Measurements from ENCODE around the gene UCN3. TPM values are rescaled to one million over a fixed set of nuclear protein-coding genes. Genes with fewer than 3 reads are reported as not detected.
A peak's percentile ranks its signal among the peaks of the same experiment; 100 is the strongest.
"Not testable (repeated sequence)": the region's sequence is repeated elsewhere in the genome, so short reads cannot be mapped to it uniquely, and the experiment has no call there.

Gene UCN3
- total RNA-seq, 1 donor from 2014 or later, result not detected

DNA sequence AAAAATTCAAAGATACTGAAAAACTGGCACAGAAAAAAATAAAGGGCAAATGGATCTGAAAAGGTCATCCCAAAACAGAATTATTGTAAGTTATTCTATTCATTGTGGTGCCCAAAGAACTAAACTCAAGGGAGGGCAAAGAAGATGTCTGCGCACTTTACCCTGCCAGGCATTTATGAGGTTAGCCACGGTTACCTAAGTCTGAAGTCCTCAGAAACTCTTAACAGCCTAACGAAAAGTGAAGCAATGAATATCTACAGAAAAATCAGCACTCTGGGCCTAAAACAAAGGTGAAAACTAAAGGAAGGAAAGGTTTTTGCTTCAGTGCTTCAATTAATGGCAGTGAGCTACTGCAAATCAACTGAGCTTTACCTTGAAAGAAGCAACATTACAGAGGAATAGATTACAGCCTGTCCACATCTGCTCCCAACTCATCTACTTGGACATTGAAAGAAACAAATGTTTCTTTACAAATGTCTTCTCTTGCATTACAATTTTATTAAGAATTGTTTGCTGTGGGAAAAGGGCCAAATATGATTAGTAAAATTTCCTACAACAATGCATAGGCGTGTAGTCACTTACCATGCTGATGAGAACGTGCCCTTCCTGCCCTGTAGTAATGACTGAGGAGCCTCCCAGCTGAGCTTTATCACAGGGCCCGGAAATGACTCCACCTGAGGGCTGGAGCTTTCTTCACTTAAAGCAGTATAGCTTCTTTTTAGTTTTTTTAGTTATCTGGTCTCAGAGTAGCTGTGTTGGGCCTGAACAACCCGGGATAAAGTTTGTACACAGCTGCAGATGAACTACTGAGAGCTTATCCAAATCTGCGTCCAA, 39.7 kb downstream of the UCN3 start, which contains the start of gene TUBAL3:
Gene TUBAL3 (minus strand): TSS at position 621 of the 834 bp plus-strand sequence. CDS start 36 bp downstream, at position 585.
- DNase-seq (ENCODE audit: low spot score), result no peak

DNA sequence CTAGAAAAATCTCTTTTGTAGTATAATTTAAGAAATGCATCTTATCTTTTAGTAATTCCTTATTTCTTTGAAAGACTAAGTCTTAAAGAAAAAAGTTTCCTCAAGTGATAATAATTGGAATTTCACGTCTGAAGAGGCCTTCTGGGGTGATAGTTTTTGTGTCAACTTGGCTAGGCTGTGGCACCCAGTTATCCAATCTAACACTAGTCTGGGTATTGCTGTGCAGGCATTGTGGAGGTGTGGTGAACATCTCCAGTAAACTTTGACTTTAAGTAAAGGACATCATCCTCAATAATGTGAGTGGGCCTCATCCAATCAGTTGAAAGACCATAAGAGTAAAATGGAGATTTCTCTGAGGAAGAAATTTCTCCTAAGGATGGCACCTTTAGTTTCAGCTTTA, 42.2 kb downstream of the UCN3 start:
- DNase-seq (ENCODE audit: low spot score), result no peak

DNA sequence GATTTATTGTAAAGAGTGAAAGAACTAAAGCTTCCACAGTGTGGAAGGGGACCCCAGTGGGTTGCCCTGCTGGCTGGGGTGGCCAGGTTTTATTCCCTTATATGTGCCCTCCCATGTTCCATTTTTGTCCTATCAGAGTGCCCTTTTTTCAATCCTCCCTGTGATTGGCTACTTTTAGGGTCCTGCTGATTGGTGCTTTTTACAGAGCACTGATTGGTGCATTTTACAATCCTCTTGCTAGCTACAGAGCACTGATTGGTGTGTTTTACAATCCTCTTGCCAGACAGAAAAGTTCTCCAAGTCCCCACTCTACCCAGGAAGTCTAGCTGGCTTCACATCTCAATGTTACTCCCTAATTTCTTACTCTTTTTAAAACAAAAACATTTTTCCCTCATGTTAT, 46.0 kb downstream of the UCN3 start:
- not testable (repeated sequence) for DNase-seq (ENCODE audit: low spot score)

DNA sequence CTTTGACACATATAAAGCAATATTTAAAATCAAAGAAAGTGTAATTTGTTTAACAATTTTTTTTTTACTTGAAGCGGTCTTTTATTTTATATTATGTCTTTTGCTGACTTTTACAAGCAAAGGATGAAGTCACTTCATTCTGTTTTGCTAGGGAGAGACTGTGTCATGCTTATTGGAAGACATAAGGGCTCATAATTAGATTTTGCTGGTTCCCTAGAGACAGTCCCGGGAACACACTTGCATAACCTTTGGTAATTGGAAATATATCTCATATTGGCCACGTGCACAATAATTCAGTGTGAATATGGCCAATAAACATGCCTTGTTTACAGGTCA, 47.1 kb downstream of the UCN3 start:
- no peak for DNase-seq (ENCODE audit: low spot score)

DNA sequence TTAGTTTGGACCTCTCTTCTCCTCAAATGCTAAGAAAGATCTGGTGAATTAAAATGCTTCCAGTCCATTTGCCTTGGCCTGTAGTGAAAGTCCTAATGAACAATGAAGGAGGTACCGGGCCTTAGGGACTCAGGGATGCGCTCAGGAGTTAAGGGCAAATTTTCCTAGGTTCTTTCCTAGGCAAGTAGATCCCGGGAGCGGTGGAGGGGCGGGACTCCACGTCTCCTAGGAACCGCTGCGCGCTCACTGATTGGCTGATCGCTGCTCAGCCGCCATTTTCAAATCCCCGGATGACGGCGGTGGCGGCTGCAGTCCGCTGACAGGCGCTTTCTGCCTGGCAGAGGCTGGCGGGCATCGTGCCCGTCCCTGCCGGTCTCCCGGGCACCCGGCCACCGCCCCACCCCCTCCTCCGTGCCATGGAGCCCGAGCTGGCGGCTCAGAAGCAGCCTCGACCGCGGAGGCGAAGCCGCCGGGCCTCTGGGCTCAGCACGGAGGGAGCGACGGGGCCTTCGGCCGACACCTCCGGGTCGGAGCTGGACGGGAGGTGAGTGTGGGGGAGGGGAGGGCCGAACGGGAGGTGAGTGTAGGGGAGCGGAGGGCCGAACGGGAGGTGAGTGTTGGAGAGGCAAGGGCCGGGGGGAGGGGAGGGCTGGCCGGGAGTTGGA, 47.6 kb downstream of the UCN3 start, which contains the start of gene NET1:
Gene NET1 (plus strand): TSS at position 281 of the 665 bp plus-strand sequence. CDS start 136 bp downstream, at position 417.
- DNase-seq (ENCODE audit: low spot score), result peak; percentile 96

DNA sequence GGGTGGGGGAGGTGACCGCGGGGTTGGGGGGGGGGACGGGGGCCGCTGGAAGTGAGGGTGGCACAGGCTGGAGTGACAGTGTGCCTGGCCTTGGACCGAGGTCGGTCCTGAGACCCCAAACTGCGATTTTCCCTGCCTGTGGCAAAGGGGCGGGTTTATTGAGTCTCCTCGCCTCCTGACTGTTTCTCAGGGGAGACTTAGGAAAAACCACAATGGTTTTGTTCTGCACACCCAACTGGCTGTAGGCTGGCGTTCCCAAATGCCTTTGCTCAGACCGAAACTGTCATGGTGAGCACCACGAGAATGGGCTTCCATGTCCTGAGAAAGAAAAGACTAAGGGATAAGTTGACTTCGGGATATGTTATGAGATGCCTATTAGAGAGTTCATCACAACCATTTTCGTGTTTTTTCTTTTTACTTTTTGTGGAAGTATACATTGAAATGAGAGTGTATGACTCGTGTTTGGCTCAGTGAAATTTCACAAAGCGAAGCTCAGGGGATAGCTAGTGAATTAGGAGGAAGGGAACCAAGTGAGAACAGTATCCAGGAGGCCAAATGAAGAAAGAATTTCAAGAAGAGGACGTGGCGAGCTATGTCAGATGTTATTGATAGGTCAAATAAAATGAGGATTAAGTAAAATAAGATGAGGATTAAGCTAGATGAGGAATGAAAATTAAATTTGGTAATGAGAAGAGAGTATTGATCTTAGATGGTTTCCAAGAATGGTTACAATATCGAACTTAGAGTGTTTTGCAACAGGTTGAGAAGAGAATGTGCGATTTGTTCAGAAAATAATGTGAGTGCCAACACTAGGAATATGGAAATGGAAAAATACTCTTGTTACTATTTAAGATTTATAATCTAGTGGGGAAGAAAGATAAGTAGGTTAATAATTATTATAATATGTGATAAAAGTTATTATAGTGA, 48.5 kb downstream of the UCN3 start:
- no peak for DNase-seq (ENCODE audit: low spot score)

DNA sequence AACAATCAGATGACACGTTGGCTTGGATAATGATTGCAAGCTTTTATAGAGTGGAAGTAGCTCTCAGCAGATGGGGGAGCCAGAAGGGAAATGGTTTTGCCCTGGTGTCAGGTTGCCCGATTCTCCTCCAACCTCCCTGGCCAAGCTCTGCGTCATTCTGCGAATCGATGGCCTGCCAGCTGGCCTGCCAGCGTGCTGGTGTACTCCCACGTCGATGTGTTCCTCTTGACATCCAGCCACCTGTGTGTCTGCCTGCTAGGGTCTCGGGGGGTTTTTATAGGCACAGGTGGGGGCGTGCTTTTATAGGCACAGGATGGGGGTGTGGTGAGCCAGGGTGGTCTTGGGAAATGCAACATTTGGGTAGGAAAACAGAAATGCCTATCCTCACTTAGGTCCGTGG, 52.2 kb downstream of the UCN3 start:
- no peak for DNase-seq (ENCODE audit: low spot score)

DNA sequence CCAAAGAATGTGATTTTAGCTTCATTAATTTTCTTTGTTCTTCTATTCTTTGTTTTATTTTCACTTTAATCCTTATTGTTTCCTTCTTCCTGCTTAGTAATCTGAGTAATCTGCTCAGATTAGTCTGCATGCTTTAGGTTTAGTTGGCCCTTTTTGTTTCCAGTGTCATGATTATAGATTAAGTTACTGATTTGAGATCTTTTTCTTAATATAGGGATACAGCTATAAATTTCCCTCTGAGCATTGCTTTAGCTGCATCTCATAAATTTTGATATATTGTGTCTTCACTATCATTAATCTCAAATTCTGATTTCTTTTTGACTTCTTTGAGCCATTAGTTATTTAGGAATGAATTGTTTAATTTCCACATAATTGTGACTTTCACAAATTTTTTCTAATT, 53.8 kb downstream of the UCN3 start:
- DNase-seq (ENCODE audit: low spot score), result no peak

DNA sequence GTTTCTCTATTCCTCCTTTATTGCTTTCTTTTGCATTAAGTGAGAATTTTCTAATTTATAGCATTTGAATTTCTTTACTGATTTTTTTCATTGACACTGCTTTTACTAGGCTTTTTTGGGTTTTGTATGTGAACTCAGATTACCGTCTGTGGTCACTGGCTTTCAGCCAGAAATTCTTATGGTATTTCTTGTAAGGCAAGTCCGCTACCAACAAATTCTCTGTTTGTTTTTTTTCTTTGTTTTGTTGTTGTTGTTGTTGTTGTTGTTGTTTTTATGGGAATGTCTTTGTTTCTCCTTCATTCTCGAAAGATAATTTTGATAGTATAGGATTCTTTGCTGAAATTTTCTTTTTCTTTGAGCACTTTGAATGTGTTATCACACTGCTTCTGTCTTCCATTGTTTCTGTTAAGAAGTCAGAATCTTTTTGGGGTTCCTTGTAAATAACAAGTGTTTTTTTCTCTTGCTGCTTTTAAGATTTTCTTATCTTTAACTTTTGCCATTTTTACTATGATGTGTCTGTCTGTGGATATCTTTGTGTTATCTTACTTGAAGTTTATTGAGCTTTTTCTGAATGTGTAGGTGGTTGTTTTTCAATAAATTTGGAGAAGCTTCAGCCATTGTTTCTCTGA, 54.8 kb downstream of the UCN3 start:
- no peak for DNase-seq (ENCODE audit: low spot score)

DNA sequence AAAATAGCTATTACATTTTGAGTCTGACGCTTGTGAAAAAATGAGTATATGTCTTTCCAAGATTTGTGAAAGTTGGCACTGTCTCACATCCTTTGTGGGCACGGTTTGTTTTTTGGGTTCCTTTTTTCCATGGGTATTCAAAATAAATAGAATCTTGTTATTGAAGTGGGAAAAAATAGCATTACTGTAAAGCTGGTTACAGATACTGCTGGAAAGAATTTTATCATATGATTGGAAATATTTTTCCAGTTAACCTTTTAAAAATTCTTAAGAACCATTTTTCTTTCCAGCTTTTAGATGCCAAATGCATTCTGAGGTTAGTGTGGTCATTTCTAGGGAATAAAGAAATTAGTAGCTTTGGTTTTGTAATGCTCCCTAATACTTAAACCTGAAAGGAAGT, 59.0 kb downstream of the UCN3 start:
- DNase-seq (ENCODE audit: low spot score), result no peak

Other genes with a start within 250 kb of the UCN3 start
- 1.3 TPM for gene AKR1C8, start 179.8 kb upstream of the UCN3 start, total RNA-seq
- gene AKR1C4, start 168.1 kb upstream of the UCN3 start, total RNA-seq, result not detected
- gene TUBAL3, start 39.9 kb downstream of the UCN3 start, total RNA-seq, result not detected
- gene NET1, start 47.6 kb downstream of the UCN3 start, total RNA-seq, result 164 TPM
- gene CALML5, start 134.6 kb downstream of the UCN3 start, total RNA-seq, result not detected
- not detected for gene CALML3, start 160.0 kb downstream of the UCN3 start, total RNA-seq